HCT116 (cell line): ENCODE measurements around the gene PCDHGA1. TPM values are rescaled to one million over a fixed set of nuclear protein-coding genes. Genes with fewer than 3 reads are reported as not detected.

Source experiments
- ATAC-seq: fragments of 200-7000 bp; cut with Tn5 transposase; 2 replicates; pipeline ENCODE4 v1.9.1; 2020; ENCODE audit warnings: mild to moderate bottlenecking, moderate library complexity
- BruUV-seq: library from RNA; stranded (reverse); fragments of 400-500 nt; replicated peaks from 2 replicates; lab custom pipeline; 2021; lab: Mats Ljungman, UMichigan
- CTCF ChIA-PET: fragments of 300-600 bp; sonication (Branson Sonifier 250); formaldehyde crosslinking; loops from one replicate; lab custom pipeline; 2021; ENCODE audit warnings: antibody characterized with exemption; lab: Charles Lee
- POLR2A ChIA-PET: fragments of 300-600, 350-600 bp; sonication (Branson Sonifier 250); formaldehyde crosslinking; loops from one replicate; lab custom pipeline; 2021; ENCODE audit warnings: antibody characterized with exemption; lab: Charles Lee
- RAD21 ChIA-PET, 2 experiments: fragments of 300-600 bp; sonication (Branson Sonifier 250); formaldehyde crosslinking; loops; one replicate each; lab custom pipeline; 2023; ENCODE audit warnings: low total read pairs in 2 of 2; ENCODE audit not compliant: uncharacterized antibody in 2 of 2, unreplicated experiment in 2 of 2, low non-redundant PET in 1 of 2; lab: Charles Lee
- DNase-seq: peaks from one replicate; pipeline ENCODE4 v3.0.0-alpha.2; 2010; ENCODE audit warnings: low read depth, low spot score
- H2AFZ ChIP-seq: fragments of 200-600 bp; shearing (Covaris generic), sonication (generic); 2 replicates; pipeline ENCODE4 v1.6.1; 2017; ENCODE audit warnings: low read depth, mixed run types, mixed read lengths, antibody characterized with exemption, low read length; ENCODE audit not compliant: poor library complexity, severe bottlenecking
- H3K27ac ChIP-seq: 2 replicates; pipeline ENCODE4 v1.5.1; 2012; ENCODE audit warnings: low read depth, low read length
- H3K27me3 ChIP-seq: fragments of 200-600 bp; sonication (generic); 2 replicates; pipeline ENCODE4 v1.6.1; 2016; ENCODE audit warnings: mixed run types, low read length, mixed read lengths; ENCODE audit not compliant: insufficient read depth
- H3K36me3 ChIP-seq, 2 experiments: fragments of 200-500 bp in 1 of 2; fragments of 200-600 bp in 1 of 2; sonication (Bioruptor generic) in 1 of 2; sonication (generic) in 1 of 2; 2 replicates each; pipeline versions ENCODE4 v1.5.1 to v1.6.1; 2014 to 2016; ENCODE audit warnings: low read length in 2 of 2, inconsistent platforms in 1 of 2, mixed read lengths in 1 of 2, mixed run types in 1 of 2; ENCODE audit not compliant: insufficient read depth in 2 of 2, control insufficient read depth in 1 of 2
- H3K4me1 ChIP-seq, 2 experiments: fragments of 200-600 bp in 1 of 2; sonication (generic) in 1 of 2; 2 replicates each; pipeline versions ENCODE4 v1.5.1 to v1.6.1; 2012 to 2017; ENCODE audit warnings: low read length in 2 of 2, inconsistent platforms in 1 of 2, mild to moderate bottlenecking in 1 of 2, mixed read lengths in 1 of 2, mixed run types in 1 of 2, moderate library complexity in 1 of 2; ENCODE audit not compliant: insufficient read depth in 2 of 2, control insufficient read depth in 1 of 2
- H3K4me2 ChIP-seq: fragments of 200-600 bp; sonication (generic); 2 replicates; pipeline ENCODE4 v1.6.1; 2017; ENCODE audit warnings: mixed run types, low read length, mixed read lengths
- H3K4me3 ChIP-seq, 2 experiments: fragments of 200-600 bp in 1 of 2; sonication (generic) in 1 of 2; replicated peaks in 1 of 2; 2 replicates each; pipeline ENCODE4 v1.5.1; 2011 to 2016; ENCODE audit warnings: low read length in 2 of 2, control low read depth in 1 of 2, low read depth in 1 of 2, mild to moderate bottlenecking in 1 of 2, mixed read lengths in 1 of 2, mixed run types in 1 of 2
- H3K79me2 ChIP-seq: fragments of 200-600 bp; sonication (generic); 2 replicates; pipeline ENCODE4 v1.6.1; 2017; ENCODE audit warnings: mild to moderate bottlenecking, mixed run types, low read length, moderate library complexity, mixed read lengths; ENCODE audit not compliant: insufficient read depth
- H3K9ac ChIP-seq: fragments of 200-600 bp; sonication (generic); 2 replicates; pipeline ENCODE4 v1.6.1; 2016; ENCODE audit warnings: low read length, mixed read lengths
- H3K9me2 ChIP-seq: fragments of 200-600 bp; sonication (generic), shearing (Covaris generic); 2 replicates; pipeline ENCODE4 v1.6.1; 2017; ENCODE audit warnings: mixed run types, mild to moderate bottlenecking, moderate library complexity; ENCODE audit not compliant: insufficient read depth
- H3K9me3 ChIP-seq, 2 experiments: fragments of 200-500 bp in 1 of 2; fragments of 200-600 bp in 1 of 2; sonication (Bioruptor generic) in 1 of 2; sonication (generic) in 1 of 2; 2 replicates each; pipeline ENCODE4 v1.6.1; 2014 to 2017; ENCODE audit warnings: low read length in 2 of 2, mixed read lengths in 2 of 2, inconsistent platforms in 1 of 2, low read depth in 1 of 2, mild to moderate bottlenecking in 1 of 2, mixed run types in 1 of 2, moderate library complexity in 1 of 2; ENCODE audit not compliant: control insufficient read depth in 1 of 2, insufficient read depth in 1 of 2
- H4K20me1 ChIP-seq: fragments of 200-600 bp; sonication (generic), shearing (Covaris generic); 2 replicates; pipeline ENCODE4 v1.6.1; 2017; ENCODE audit warnings: mixed run types, mild to moderate bottlenecking, moderate library complexity; ENCODE audit not compliant: insufficient read depth
- ATF3 ChIP-seq: IDR thresholded peaks from 2 replicates; pipeline ENCODE4 v1.6.1; 2012
- CBX3 ChIP-seq: IDR thresholded peaks from 2 replicates; pipeline ENCODE4 v1.6.1; 2012; ENCODE audit warnings: low read depth
- CEBPB ChIP-seq: IDR thresholded peaks from 2 replicates; pipeline ENCODE4 v1.6.1; 2012; ENCODE audit warnings: low read depth
- CTCF ChIP-seq, 3 experiments: fragments of 200-600 bp in 1 of 3; sonication (generic) in 1 of 3; IDR thresholded peaks in 2 of 3; conservative IDR thresholded peaks in 1 of 3; 2 replicates each; pipeline ENCODE4 v1.5.1; 2012 to 2017; ENCODE audit warnings: low read depth in 2 of 3, low read length in 2 of 3, antibody characterized with exemption in 1 of 3, borderline replicate concordance in 1 of 3, control low read depth in 1 of 3, mild to moderate bottlenecking in 1 of 3, mixed read lengths in 1 of 3, mixed run types in 1 of 3, moderate library complexity in 1 of 3; ENCODE audit not compliant: insufficient read depth in 1 of 3
- EZH2 ChIP-seq: fragments of 200-600 bp; sonication (generic); IDR thresholded peaks from 2 replicates; pipeline ENCODE4 v1.6.1; 2017; ENCODE audit warnings: antibody characterized with exemption, mixed run types
- FOSL1 ChIP-seq: IDR thresholded peaks from 2 replicates; pipeline ENCODE4 v1.6.1; 2012; ENCODE audit warnings: low read depth
- MAX ChIP-seq: IDR thresholded peaks from 2 replicates; pipeline ENCODE4 v1.6.1; 2012
- POLR2A ChIP-seq: IDR thresholded peaks from 2 replicates; pipeline ENCODE4 v1.7.0; 2011; ENCODE audit warnings: borderline replicate concordance; ENCODE audit not compliant: insufficient read depth, insufficient read length; ENCODE audit errors: extremely low read depth
- POLR2AphosphoS5 ChIP-seq: IDR thresholded peaks from 2 replicates; pipeline ENCODE4 v1.6.1; 2011; ENCODE audit warnings: mild to moderate bottlenecking, low read depth, low read length, moderate library complexity
- RAD21 ChIP-seq: IDR thresholded peaks from 2 replicates; pipeline ENCODE4 v1.6.1; 2012; ENCODE audit warnings: low read depth, mild to moderate bottlenecking
- REST ChIP-seq: IDR thresholded peaks from 2 replicates; pipeline ENCODE4 v1.6.1; 2012; ENCODE audit warnings: low read depth
- SIN3A ChIP-seq: IDR thresholded peaks from 2 replicates; pipeline ENCODE4 v1.6.1; 2012; ENCODE audit warnings: low read depth
- SP1 ChIP-seq: IDR thresholded peaks from 2 replicates; pipeline ENCODE4 v1.6.1; 2012; ENCODE audit warnings: low read depth
- SRF ChIP-seq: IDR thresholded peaks from 2 replicates; pipeline ENCODE4 v1.6.1; 2012; ENCODE audit warnings: low read depth
- TCF7L2 ChIP-seq: IDR thresholded peaks from 2 replicates; pipeline ENCODE4 v1.7.0; 2011; ENCODE audit warnings: borderline replicate concordance, inconsistent platforms; ENCODE audit not compliant: insufficient read depth, insufficient read length; ENCODE audit errors: extremely low read depth
- YY1 ChIP-seq: IDR thresholded peaks from 2 replicates; pipeline ENCODE4 v1.6.1; 2011; ENCODE audit warnings: low read length, low read depth, moderate library complexity, mild to moderate bottlenecking; ENCODE audit not compliant: insufficient replicate concordance; ENCODE audit errors: extremely low read depth
- ZBTB33 ChIP-seq: IDR thresholded peaks from 2 replicates; pipeline ENCODE4 v1.6.1; 2011; ENCODE audit warnings: mild to moderate bottlenecking, low read length, moderate library complexity; ENCODE audit not compliant: insufficient replicate concordance; ENCODE audit errors: extremely low read depth
- ZNF274 ChIP-seq: fragments of 200-500 bp; sonication (Bioruptor generic); IDR thresholded peaks from 2 replicates; pipeline ENCODE4 v1.6.1; 2014; ENCODE audit warnings: mild to moderate bottlenecking, low read depth, low read length, inconsistent platforms
- intact Hi-C: fragments of 100-400 bp; cut with micrococcal nuclease; formaldehyde crosslinking; loops from 2 replicates; pipeline ENCODE4 v1.10.0; 2022
- total RNA-seq: library from RNA; stranded (reverse); gene quantifications from one replicate; pipeline ENCODE4 v1.2.1, GENCODE V29; 2021; ENCODE audit not compliant: unreplicated experiment

PCDHGA1 gene
- total RNA-seq, 1 experiment from 2014 or later: 0.05 TPM

GRCh38 chr5:141371572-141372475 is 41.5 kb downstream of the PCDHGA1 start:
- ChIA-PET CTCF (no interaction called here), RAD21 (no interaction called here), POLR2A (no interaction called here)
- DNase-seq (no peak), ATAC-seq (no peak)
- no peaks in the 10 kb centered on the region for H3K4me1 ChIP-seq
- no peak overlapping the region for H3K4me2 ChIP-seq
- TF ChIP-seq POLR2AphosphoS5 (no peak), REST (no peak), CBX3 (no peak), SP1 (no peak), CEBPB (no peak), ZNF274 (no peak), ATF3 (no peak), YY1 (no peak), MAX (no peak), POLR2A (no peak), CTCF (IDR thresholded peaks at IDR 0.05 in 2 of 3, conservative IDR thresholded peaks at IDR 0.05 in 1 of 3; ENCODE audit: borderline replicate concordance in 1 of 3, insufficient read depth in 1 of 3, low read depth in 2 of 3, low read length in 2 of 3) (no peak), SIN3A (no peak), EZH2 (no peak), RAD21 (no peak), FOSL1 (no peak), ZBTB33 (no peak), SRF (no peak), TCF7L2 (no peak)
- no peaks in the 10 kb centered on the region for H3K36me3 ChIP-seq
- no peak overlapping the region for H3K4me3 ChIP-seq
- H3K27ac ChIP-seq: no peak overlapping the region
- no peaks in the 10 kb centered on the region for H3K27me3 ChIP-seq
- no peak overlapping the region for H2AFZ ChIP-seq
- BruUV-seq: no TSS peak
- intact Hi-C loops: no loop called here
- H4K20me1 ChIP-seq: no peaks in the 10 kb centered on the region
- H3K79me2 ChIP-seq: no peaks in the 10 kb centered on the region
- no peak overlapping the region for H3K9ac ChIP-seq
- H3K9me2 ChIP-seq: no peaks in the 10 kb centered on the region
- peaks cover 0 to 12% of the 10 kb centered on the region in 2 experiments; a peak in 2 of 4 replicates for H3K9me3 ChIP-seq
